ENCODE measurements around the gene RBMS3.
"Not testable (repeated sequence)": the region's sequence is repeated elsewhere in the genome, so short reads cannot be mapped to it uniquely, and the experiment has no call there.

Gene RBMS3

DNA sequence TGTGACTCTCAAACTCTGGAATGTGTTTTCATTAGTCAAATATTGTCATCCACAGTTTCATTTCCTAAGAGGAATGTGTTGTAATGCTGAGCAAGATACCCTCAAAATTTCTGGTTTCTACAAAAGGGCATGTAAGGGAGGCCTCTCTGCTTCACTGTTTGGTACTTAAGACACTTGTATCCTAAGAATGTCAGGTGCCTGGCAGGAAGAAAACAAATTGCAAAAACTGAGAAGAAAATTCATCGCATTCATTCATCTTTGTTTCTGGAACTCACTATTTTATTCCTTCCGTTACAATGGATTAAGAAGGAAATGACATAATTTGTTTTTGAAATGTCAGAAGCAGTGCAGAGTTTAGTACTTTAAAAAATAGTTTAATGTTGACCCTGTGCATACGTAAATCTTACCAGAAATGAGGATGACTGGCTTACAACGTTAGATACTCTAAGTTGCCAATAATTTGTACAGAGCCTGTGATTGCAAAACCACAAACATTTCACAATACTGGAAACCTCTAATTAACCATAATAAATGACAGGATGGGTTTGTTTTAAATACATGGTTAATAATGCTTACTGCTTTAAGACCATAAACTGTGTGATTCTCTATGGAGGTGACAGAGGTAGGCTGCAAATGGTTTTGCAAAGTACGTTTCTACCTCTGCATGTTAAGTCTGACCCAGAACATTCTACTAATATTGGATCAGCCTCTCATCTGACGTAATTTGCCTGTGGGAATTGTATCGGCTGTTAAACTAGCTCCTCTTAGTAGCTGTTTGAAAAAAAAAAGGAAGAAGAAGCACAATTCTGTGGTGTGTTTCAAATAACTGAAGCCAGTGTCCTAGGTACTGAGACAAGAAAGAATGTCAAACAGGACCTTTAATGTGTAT is 477.8 kb downstream of the RBMS3 start:
- DNase-seq = peak; percentile 87

DNA sequence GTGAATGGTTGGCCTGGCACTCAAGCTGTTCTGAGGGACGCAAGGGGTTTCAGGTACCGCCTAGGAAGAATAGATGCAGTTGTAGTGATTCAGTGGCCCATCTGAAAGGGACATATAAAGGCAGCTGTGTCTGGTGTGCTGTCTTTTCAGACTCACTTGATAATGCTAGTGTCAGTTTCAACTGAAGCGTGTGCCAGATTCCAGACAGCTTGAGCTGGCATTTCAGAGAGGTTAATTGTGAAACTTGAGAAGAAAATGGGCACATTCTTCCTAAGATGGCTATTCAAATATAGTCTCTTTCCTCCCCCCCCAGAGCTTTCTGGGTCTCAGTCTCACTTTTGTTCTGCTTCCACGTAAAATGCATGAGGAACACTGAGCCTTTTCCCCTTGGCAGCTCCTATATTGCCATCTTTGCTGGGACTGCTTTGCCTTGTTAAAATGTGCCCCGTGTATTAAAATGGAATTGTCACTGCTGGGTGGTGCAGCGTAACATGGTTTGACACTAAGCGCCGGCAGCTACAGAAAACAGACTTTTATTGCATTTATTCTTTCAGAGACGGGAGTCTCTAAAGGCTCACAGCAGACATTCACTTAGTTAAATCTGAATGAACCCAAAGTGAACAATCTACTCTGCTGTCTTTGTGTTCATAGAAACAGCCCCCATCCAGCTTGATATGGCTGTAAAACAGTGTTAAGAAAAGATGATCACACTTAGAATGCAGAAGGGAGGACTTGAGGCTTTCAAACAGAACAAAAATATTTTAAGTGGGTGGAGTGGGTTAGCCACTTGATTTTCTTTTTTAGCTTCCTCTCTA is 478.7 kb downstream of the RBMS3 start:
- DNase-seq = peak; percentile 59

DNA sequence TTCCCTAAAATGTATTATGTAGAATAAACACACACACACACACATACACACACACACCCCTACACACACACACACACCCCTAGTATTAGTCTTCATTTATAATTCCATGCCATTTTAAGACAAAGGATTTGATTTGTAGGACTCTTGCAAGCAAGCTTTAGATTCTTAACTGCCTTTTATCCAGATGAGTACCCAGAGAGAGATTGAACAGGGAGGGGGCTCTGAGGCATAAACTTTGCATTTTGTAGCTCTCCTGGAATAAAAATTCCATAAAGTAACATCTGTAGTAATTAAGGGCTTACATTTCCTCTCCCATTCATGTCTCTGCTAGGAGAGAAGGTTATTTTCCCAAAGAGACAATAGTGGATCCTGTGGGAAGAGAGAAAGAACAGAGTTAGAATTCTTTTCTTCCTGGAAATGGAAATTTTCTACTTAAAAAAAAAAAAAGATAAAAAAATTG is 479.4 kb downstream of the RBMS3 start:
- DNase-seq = no peak

DNA sequence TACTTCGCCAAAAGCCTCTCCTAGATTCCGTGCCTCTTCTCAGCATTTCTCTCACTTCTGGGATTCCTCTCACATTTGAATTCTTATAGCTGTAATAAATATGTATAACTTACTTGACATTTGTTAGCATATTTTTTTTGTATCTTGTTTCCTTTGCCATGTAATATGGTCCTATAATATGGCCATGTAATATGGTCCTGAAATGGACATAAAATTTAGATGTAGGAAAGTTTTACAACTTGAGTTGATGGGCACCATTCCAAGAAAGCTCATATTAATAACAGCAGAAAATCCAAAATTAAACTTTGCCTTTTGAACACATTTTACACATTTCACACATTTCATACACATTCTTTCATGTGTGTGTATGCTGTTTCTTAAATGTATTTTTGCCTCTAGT is 480.6 kb downstream of the RBMS3 start:
- DNase-seq = no peak

DNA sequence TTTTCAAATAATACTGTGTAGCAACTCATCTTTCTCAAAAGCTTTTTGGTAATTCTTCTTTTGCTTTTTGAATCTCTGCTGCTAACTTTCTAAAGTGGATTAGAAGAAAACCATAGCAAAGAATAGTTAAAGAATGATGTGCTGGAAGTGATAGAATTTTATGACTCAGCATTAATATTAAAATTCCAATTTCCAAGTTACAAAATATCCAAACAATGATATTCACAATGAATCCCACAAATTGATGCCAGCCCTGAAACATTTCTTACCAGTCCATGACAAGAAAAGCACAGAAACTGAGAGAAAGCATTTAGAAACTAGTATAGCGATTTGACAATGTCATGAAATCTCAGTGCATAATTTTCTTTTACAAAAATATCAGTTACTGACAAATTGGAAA is 482.2 kb downstream of the RBMS3 start:
- peak; percentile 14 for DNase-seq

DNA sequence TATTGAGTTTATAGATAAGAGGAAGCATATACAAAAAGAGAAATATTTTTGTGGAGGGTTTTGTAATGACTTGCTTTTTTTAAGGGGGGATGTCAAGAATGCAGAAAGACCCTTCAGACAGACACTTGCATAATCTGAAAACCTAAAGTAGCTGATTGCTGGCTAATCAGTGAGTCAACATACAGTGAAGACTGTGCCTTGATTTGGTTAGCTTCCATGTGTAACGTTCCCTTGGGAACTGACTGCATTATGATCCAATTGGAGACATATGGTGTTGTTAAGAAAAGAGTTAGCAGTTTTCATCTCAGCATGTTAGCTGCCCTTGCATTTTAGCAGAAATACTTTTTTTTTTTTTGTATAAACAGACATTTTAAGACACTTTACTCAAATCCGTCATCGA is 483.2 kb downstream of the RBMS3 start:
- DNase-seq = peak; percentile 72

DNA sequence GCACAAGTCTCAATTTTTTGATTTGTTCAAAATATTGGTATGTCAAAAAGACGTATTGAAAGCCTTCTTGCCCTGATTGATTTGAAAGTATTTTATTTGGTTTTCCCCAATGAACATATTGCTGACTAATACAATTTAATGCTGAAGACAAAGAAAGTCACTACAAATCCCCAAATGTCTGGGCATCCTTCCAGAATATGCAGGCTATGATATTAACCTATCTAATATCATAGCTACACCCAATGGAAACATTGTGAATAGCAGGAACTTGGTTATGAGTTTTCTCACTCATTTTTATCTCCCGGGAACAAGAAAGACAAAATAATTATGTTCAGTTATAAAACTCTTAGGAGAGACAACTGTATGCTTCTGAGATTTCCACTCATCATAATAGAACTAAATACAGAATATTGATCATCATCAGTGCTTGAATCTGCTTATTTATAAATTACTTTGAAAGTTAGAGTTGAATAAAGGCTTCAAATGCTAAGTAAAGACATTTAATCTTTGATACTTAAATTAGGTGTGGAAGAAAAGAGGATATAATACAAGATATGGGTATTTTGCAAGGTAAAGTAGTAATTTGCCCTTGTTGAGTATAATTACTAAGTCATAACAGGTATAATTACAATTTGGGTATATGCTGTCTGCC is 483.9 kb downstream of the RBMS3 start:
- DNase-seq = peak; percentile 88

DNA sequence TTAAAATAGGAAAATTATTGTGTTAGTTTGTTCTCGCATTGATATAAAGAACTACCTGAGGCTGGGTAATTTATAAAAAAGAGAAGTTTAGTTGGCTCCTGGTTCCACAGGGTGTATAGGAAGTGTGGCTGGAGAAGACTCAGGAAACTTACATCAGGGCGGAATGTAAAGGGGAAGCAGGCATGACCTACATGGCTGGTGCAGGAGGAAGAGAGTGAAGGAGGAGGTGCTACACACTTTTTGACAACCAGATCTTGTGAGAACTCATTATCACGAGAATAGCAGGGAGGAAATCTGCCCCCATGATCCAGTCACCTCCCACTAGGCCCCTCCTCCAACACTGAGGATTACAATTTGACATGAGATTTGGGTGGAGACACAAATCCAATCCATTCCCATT is 490.7 kb downstream of the RBMS3 start:
- DNase-seq = no peak

DNA sequence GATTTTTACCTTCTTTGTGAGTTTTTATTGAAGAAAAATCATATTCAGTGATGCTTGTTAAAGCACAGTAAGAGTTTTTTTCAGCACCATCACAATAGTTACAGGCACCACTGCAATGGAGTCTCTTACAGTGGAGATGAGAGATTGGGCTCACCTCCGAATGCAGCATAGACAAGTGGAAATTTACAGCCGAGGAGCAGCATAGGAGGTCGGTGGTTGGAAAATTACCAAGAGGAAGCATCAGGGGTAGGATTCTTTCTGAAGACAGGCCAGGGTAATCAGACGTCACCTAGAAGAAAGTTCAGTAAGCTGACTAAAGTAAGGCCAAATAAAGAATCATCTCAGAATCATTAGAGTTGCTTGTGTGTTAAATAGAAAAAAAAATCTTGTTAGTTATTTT is 491.6 kb downstream of the RBMS3 start:
- DNase-seq = no peak

DNA sequence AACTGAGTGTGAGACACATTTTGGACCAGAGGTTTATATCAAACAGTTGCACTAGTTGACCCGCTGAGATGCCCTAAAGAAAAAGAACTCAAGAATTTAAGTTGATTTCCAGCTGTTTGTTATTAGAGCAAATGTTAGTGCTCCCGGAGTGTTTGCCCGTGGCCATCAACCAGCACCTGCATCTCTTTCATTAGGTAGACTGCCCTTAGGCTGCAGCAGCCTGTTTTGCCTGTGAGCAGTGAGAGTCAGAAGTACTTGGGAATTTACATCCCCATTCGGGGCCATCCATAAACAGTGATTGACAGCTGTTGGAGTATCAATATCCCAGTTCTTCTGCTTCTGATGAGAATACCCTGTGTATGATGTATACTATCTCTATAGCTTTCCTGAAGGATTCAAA is 492.6 kb downstream of the RBMS3 start:
- no peak for DNase-seq

DNA sequence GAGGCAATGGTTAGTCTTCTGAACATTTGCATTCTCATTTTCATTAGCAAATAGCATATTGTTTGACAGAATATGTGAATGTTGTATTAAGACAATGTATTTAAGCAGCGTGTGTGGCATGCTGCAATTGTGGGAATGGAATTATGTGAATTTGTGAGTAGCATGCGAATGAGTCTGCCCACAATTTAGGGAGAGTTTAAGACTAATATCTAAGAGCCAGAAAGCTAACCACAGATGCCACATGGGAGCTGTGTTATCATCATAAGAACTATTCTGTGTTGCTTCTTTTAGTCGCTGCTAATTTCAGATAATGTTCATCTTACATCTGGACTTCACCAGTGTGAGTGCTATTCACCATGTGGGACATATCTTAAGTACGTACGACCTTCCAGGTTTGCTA is 494.5 kb downstream of the RBMS3 start:
- DNase-seq = no peak

DNA sequence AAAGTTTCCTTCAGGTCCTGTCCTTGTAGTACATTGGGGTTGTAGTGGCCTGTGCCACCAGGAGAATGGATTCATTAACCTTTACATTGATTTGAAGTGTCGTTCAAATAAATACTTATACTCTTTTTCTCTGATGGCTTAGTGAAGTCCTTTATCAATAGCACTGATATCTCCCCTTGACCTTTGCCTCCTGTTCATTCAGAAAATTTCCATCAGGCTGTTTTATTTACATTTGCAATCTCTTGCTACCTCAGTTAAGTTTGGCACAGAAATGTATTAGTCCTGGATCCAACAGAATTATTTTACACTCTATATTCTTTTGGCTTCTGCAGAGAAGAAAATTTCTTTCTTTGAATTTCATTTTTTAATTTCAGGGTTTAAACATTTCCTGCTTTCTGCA is 497.0 kb downstream of the RBMS3 start:
- no peak for DNase-seq

DNA sequence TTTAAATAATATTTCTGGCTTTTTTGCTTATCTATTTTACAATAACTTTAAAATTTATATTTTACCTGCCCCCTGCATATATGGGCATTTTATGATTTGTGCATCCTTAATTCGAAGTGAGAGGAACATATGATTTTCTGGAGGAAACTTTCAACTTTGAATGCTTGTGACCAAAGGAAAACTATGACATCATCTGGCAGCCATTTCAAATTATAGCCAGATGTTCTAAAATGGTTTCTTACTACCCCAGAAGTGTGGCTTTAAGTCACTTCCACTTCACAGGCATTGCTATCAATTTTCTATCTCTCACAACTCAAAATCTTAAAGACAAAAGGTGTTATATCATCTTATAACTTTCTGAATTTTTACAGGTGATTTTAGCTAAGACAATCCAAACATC is 508.8 kb downstream of the RBMS3 start:
- DNase-seq = peak; percentile 25

DNA sequence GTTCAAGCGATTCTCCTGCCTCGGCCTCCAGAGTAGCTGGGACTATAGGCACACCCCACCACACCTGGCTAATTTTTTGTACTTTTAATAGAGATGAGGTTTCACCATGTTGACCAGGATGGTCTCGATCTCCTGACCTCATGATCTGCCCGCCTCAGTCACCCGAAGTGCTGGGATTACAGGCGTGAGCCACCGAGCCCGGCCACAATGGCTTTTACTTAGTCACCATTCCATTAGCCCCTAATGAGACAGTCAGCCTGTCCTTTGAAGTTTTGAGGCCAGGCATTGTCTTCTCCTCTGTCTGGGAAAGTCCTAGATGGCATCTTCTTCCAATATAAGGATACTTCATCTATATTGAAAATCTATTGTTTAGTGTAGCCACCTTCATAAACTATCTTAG is 515.9 kb downstream of the RBMS3 start:
- DNase-seq = no peak

DNA sequence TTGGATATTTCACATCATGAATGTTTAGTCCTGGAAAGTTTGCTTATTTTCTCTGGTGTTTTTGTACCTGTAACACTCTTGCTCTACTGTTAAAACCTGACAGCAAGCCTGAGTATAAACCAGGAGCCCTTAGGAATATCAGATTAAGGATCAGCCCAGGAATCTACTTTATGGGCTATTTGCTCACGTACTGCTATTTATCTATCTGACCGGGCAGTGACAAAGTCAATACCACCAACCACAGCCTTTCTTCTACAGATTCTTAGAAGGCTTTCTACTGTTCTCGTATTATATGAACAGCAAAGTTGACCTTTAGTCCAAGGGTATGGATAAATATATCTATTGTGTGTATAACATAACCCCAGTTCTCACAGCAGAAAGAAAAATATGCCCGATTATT is 521.2 kb downstream of the RBMS3 start:
- no peak for DNase-seq

DNA sequence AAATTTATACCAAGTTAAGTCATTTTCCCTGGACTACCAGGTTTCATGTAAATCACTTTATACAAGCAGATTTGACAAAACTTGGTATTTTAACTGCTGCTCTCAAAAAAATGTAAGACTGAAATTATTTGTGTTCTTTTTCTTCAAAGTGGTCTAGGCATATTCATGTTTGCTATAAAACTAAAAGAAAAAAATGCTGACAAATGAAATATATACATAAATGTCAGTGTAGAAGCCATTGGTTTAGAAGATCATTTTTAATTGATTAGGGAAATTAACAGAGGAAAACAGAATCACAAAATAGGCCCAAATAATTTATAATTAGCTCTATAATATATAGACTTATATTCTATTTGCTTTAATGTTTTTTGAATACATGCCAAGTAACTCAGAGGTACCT is 523.2 kb downstream of the RBMS3 start:
- no peak for DNase-seq

DNA sequence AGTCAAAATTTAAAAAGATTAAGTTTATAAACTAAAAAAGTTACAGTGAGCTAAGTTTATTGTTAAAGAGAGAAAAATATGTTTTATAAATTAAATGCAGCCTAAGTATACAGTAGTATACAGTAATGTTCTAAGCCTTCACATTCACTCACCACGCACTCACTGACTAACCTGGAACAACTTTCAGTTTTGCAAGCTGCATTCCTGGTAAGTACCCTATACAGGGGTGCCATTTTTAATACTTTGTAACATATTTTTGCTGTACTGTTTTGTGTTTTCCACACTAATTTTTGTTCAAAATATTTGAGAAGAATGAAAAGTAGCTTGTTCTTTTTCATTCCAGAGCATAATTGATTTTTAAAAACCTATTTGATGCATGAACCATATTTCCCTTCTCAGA is 524.9 kb downstream of the RBMS3 start:
- no peak for DNase-seq

DNA sequence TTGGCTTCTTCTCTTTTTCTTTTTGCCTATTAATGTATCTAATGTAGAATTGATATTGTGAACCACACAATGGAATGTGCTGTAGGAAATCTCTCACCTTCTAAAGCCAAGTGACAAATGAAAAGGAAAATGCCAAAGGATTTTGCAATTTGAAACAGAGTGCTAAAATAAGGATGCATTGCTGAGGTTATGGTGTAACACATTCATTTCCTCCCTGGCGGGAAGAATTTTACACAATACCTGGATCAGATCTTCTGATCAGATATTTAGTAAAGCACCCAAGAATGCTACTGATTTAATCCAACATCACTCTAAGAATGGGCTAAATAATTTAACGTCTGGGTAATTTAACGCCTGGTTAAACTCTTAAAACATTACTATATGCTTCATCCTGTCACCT is 527.5 kb downstream of the RBMS3 start:
- DNase-seq = not testable (repeated sequence)

DNA sequence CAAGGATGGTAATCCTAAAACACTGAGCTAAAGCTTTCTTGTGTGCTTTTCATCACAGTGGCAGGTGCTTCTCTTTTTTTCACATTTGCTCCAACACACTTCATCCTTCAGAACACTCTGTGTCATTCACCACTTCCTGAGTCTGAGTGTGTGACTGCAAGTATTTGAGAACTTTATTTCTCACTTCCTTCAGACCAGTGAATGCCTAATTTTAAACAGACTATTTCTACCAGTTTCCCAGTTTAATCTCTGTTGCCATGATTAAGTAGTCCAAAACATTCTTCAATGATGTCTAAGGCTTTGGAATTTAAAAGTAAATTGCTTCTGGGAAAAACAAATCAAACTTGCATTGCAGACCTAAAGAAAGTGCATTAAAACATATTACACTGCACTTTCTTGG is 541.2 kb downstream of the RBMS3 start:
- DNase-seq = peak; percentile 67

DNA sequence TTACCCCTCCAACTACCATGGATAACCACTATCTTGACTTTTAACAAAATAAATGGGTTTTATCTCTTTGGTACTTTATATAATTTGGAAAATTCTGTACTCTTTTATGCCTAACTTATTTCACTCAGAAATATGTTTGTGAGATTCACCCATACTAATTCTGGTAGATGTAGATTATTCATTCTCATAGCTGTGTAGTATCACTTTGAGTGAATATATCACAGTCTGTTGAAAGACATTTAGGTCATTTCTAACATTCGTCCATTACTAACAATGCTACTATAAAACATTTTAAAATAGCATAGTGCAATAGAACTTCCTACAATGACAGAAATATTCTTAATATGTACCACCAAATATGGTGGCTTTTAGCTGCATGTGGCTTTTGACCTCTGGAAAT is 542.4 kb downstream of the RBMS3 start:
- DNase-seq = no peak

DNA sequence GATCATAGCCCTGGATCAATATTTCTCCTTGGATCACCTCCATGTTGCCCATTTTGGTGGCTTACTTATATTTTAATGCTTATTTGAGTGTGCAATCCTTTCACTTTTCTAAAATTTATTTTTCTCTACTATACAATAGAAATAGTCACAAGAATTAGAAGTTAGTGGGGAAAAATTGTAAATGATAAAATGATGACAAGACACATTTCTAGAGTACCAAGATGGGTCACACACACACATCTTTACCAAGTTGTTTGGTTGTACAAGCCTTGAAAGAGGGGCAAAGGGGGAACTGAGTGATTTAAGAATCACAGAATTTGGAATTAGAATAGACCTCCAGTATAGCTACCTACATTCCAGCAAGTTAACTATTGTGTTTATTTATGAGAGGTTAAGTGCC is 545.8 kb downstream of the RBMS3 start:
- DNase-seq = no peak

DNA sequence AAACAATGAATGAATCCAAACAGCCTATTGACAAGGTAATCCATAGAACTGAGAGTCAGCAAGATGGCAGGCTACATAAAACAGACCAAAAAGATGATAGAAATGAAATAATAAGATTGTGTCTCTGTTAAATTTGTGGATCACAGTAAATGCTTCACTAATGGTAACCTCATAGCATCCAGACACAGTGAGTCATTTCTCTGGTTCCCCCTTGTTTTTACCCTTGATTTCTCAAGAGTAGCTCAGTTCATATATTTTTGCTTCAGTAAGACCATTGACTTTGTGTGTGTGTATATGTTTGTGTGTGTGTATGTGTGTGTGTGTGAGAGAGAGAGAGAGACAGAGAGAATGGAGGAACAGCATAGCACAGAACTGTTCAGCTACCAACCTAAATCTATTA is 546.9 kb downstream of the RBMS3 start:
- peak; percentile 29 for DNase-seq

DNA sequence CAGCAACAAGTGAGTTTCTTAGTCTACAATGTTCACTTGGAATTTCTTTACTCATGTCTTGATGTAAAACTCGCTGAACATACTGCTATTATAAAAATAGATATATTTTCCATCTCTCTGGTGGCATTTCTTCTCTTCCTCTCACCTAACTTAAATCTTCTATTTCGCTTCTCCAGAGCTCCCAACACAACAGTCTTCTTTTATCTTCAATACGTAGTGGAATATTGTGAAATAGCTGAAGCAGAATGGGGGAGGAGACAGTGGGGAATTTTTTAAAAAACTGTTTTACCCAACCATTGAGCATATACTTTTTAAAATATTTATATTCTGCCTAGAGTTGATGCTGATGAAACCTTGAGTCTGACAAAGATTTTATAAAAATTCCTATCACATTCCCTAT is 548.5 kb downstream of the RBMS3 start:
- no peak for DNase-seq

DNA sequence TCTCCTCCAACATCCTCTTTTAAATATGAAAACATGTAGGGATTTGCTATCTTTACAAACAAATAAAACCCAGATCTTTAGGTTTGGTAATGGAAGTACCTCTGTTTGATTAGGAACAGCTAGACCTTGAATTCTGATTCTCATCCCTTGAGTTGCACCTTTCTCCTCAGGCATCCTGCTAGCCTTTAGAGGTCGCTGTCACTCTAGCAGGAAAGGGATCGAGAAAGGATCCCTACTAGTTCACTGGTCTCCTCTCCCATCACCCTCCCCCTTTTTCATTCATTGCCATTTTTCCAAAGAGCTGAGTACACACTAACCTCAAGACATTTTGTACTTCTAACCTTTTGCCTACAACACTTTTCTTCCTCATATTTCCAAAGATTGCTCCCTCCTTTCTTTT is 569.8 kb downstream of the RBMS3 start:
- DNase-seq = no peak
